GM12878 (cell line): Measurements from ENCODE around the gene TRIM37.

Experiments
- CBFB ChIP-seq: IDR thresholded peaks from 2 replicates; pipeline ENCODE4 v1.6.1; 2016; ENCODE audit warnings: antibody characterized with exemption, low read depth
- CEBPB ChIP-seq, 2 experiments: fragments of 150-350 bp in 1 of 2; IDR thresholded peaks; 2 replicates each; pipeline ENCODE4 v1.6.1; 2012 to 2014; ENCODE audit warnings: low read depth in 2 of 2, low read length in 2 of 2, borderline replicate concordance in 1 of 2, inconsistent platforms in 1 of 2
- EGR1 ChIP-seq, 2 experiments: IDR thresholded peaks; 1 replicate in 1 of 2; 2 replicates in 1 of 2; pipeline ENCODE4 v1.6.1; 2011 to 2012; ENCODE audit warnings: low read depth in 2 of 2, low read length in 2 of 2, borderline replicate concordance in 1 of 2, mild to moderate bottlenecking in 1 of 2, moderate library complexity in 1 of 2
- EP300 ChIP-seq, 2 experiments: fragments of 150-350 bp in 1 of 2; IDR thresholded peaks; 2 replicates each; pipeline ENCODE4 v1.6.1; 2011 to 2012; ENCODE audit warnings: low read depth in 2 of 2, low read length in 2 of 2, borderline replicate concordance in 1 of 2, improper control_type of control experiment in 1 of 2, inconsistent platforms in 1 of 2; ENCODE audit not compliant: control insufficient read depth in 1 of 2
- EZH2 ChIP-seq: IDR thresholded peaks from 2 replicates; pipeline ENCODE4 v1.6.1; 2012; ENCODE audit warnings: low read depth, mild to moderate bottlenecking, control low read depth, inconsistent platforms, low read length, borderline replicate concordance; ENCODE audit not compliant: control insufficient read depth
- NFYB ChIP-seq: IDR thresholded peaks from 2 replicates; pipeline ENCODE4 v1.6.1; 2011; ENCODE audit warnings: low read depth, mild to moderate bottlenecking, low read length, improper control_type of control experiment, moderate library complexity; ENCODE audit not compliant: insufficient read depth
- POLR2A ChIP-seq: IDR thresholded peaks from 2 replicates; pipeline ENCODE4 v1.6.1; 2011; ENCODE audit warnings: low read depth, mild to moderate bottlenecking, low read length
- RAD21 ChIP-seq: IDR thresholded peaks from 2 replicates; pipeline ENCODE4 v1.6.1; 2011; ENCODE audit warnings: mild to moderate bottlenecking, low read depth, low read length, moderate library complexity; ENCODE audit not compliant: insufficient read depth
- RELA ChIP-seq: fragments of 450-650 bp; IDR thresholded peaks from 2 replicates; pipeline ENCODE4 v1.8.0; 2014; ENCODE audit warnings: borderline replicate concordance; ENCODE audit not compliant: partially characterized antibody
- SIN3A ChIP-seq: IDR thresholded peaks from 2 replicates; pipeline ENCODE4 v1.6.1; 2012; ENCODE audit warnings: low read depth, low read length, improper control_type of control experiment
- TF ChIP-seq, protein P1 (sequence below), 3 experiments: IDR thresholded peaks in 2 of 3; conservative IDR thresholded peaks in 1 of 3; 2 replicates each; pipeline ENCODE4 v1.5.1; 2011; ENCODE audit warnings: low read depth in 3 of 3, low read length in 3 of 3, mild to moderate bottlenecking in 3 of 3, control low read depth in 2 of 3, moderate library complexity in 2 of 3, inconsistent platforms in 1 of 3, mixed read lengths in 1 of 3; ENCODE audit not compliant: control insufficient read depth in 2 of 3, insufficient read depth in 1 of 3; ENCODE audit errors: extremely low read depth in 1 of 3
- TF ChIP-seq, protein P2 (sequence below): fragments of 450-650 bp; IDR thresholded peaks from 2 replicates; pipeline ENCODE4 v1.6.1; 2017; ENCODE audit warnings: mild to moderate bottlenecking
- TF ChIP-seq, protein P3 (sequence below): fragments of 450-650 bp; IDR thresholded peaks from 2 replicates; pipeline ENCODE4 v1.6.1; 2017; ENCODE audit warnings: mild to moderate bottlenecking, moderate library complexity
- TF ChIP-seq, protein P4 (sequence below): IDR thresholded peaks from 2 replicates; pipeline ENCODE4 v1.6.1; 2012; ENCODE audit warnings: mild to moderate bottlenecking, low read depth, low read length

DNA sequence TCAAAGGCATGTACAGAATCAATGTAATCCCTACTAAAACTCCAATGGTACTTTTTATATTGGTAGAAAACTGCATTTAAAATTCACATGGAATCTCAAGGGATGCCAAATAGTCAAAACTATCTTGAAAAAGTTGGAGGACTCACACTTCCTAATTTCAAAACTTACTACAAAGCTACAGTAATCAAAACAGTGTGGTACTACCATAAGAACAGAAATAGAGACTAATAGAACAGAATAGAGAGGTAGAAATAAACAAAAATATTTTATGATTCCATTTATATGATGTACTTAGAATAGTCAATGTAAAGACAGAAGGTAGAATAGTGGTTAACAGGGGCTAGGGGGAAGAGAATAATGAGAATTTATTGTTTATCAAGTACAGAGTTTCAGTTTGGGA, 8.8 kb downstream of the TRIM37 start:
- TF ChIP-seq RAD21 = no peak
- no peak for TF ChIP-seq EZH2
- TF ChIP-seq, protein P1, sequence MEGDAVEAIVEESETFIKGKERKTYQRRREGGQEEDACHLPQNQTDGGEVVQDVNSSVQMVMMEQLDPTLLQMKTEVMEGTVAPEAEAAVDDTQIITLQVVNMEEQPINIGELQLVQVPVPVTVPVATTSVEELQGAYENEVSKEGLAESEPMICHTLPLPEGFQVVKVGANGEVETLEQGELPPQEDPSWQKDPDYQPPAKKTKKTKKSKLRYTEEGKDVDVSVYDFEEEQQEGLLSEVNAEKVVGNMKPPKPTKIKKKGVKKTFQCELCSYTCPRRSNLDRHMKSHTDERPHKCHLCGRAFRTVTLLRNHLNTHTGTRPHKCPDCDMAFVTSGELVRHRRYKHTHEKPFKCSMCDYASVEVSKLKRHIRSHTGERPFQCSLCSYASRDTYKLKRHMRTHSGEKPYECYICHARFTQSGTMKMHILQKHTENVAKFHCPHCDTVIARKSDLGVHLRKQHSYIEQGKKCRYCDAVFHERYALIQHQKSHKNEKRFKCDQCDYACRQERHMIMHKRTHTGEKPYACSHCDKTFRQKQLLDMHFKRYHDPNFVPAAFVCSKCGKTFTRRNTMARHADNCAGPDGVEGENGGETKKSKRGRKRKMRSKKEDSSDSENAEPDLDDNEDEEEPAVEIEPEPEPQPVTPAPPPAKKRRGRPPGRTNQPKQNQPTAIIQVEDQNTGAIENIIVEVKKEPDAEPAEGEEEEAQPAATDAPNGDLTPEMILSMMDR (IDR thresholded peaks at IDR 0.05 in 2 of 3, conservative IDR thresholded peaks at IDR 0.05 in 1 of 3; ENCODE audit: control insufficient read depth in 2 of 3, extremely low read depth in 1 of 3, insufficient read depth in 1 of 3, low read depth in 3 of 3, low read length in 3 of 3) = no peak
- TF ChIP-seq RELA = no peak
- TF ChIP-seq, protein P2, sequence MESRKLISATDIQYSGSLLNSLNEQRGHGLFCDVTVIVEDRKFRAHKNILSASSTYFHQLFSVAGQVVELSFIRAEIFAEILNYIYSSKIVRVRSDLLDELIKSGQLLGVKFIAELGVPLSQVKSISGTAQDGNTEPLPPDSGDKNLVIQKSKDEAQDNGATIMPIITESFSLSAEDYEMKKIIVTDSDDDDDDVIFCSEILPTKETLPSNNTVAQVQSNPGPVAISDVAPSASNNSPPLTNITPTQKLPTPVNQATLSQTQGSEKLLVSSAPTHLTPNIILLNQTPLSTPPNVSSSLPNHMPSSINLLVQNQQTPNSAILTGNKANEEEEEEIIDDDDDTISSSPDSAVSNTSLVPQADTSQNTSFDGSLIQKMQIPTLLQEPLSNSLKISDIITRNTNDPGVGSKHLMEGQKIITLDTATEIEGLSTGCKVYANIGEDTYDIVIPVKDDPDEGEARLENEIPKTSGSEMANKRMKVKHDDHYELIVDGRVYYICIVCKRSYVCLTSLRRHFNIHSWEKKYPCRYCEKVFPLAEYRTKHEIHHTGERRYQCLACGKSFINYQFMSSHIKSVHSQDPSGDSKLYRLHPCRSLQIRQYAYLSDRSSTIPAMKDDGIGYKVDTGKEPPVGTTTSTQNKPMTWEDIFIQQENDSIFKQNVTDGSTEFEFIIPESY = no peak
- no peak for TF ChIP-seq EGR1 (IDR thresholded peaks at IDR 0.05; ENCODE audit: borderline replicate concordance in 1 of 2, low read depth in 2 of 2, low read length in 2 of 2)
- no peak for TF ChIP-seq POLR2A
- no peak for TF ChIP-seq CEBPB (IDR thresholded peaks at IDR 0.05; ENCODE audit: borderline replicate concordance in 1 of 2, low read depth in 2 of 2, low read length in 2 of 2)
- TF ChIP-seq, protein P3, sequence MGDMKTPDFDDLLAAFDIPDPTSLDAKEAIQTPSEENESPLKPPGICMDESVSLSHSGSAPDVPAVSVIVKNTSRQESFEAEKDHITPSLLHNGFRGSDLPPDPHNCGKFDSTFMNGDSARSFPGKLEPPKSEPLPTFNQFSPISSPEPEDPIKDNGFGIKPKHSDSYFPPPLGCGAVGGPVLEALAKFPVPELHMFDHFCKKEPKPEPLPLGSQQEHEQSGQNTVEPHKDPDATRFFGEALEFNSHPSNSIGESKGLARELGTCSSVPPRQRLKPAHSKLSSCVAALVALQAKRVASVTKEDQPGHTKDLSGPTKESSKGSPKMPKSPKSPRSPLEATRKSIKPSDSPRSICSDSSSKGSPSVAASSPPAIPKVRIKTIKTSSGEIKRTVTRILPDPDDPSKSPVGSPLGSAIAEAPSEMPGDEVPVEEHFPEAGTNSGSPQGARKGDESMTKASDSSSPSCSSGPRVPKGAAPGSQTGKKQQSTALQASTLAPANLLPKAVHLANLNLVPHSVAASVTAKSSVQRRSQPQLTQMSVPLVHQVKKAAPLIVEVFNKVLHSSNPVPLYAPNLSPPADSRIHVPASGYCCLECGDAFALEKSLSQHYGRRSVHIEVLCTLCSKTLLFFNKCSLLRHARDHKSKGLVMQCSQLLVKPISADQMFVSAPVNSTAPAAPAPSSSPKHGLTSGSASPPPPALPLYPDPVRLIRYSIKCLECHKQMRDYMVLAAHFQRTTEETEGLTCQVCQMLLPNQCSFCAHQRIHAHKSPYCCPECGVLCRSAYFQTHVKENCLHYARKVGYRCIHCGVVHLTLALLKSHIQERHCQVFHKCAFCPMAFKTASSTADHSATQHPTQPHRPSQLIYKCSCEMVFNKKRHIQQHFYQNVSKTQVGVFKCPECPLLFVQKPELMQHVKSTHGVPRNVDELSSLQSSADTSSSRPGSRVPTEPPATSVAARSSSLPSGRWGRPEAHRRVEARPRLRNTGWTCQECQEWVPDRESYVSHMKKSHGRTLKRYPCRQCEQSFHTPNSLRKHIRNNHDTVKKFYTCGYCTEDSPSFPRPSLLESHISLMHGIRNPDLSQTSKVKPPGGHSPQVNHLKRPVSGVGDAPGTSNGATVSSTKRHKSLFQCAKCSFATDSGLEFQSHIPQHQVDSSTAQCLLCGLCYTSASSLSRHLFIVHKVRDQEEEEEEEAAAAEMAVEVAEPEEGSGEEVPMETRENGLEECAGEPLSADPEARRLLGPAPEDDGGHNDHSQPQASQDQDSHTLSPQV = no peak
- TF ChIP-seq CBFB = no peak
- TF ChIP-seq SIN3A = no peak
- TF ChIP-seq, protein P4, sequence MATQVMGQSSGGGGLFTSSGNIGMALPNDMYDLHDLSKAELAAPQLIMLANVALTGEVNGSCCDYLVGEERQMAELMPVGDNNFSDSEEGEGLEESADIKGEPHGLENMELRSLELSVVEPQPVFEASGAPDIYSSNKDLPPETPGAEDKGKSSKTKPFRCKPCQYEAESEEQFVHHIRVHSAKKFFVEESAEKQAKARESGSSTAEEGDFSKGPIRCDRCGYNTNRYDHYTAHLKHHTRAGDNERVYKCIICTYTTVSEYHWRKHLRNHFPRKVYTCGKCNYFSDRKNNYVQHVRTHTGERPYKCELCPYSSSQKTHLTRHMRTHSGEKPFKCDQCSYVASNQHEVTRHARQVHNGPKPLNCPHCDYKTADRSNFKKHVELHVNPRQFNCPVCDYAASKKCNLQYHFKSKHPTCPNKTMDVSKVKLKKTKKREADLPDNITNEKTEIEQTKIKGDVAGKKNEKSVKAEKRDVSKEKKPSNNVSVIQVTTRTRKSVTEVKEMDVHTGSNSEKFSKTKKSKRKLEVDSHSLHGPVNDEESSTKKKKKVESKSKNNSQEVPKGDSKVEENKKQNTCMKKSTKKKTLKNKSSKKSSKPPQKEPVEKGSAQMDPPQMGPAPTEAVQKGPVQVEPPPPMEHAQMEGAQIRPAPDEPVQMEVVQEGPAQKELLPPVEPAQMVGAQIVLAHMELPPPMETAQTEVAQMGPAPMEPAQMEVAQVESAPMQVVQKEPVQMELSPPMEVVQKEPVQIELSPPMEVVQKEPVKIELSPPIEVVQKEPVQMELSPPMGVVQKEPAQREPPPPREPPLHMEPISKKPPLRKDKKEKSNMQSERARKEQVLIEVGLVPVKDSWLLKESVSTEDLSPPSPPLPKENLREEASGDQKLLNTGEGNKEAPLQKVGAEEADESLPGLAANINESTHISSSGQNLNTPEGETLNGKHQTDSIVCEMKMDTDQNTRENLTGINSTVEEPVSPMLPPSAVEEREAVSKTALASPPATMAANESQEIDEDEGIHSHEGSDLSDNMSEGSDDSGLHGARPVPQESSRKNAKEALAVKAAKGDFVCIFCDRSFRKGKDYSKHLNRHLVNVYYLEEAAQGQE = no peak
- TF ChIP-seq EP300 (IDR thresholded peaks at IDR 0.05; ENCODE audit: borderline replicate concordance in 1 of 2, control insufficient read depth in 1 of 2, low read depth in 2 of 2, low read length in 2 of 2) = no peak
- TF ChIP-seq NFYB = no peak
